Measurements from ENCODE around the gene NRXN3.

The NRXN3 gene

DNA sequence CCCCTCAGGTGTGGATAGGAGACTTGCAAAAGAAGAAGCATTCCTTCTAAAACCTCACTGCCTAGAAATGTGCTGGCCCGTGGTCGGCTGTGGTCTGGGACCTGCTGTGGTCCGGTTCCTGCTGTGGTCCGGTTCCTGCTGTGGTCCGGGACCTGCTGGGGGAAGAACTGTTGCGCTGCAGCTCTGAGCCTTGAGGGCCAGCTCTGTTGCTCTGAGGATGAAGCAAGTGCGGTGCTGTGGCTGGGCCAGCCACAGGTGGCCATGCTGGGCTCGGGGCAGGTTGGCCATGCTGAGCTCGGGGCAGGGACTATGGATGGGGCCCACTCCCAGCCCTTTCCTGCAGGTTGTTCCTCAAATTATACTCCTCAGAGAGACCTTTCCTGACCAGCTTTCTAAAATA, 5.2 kb downstream of the NRXN3 start:
- TF ChIP-seq, protein P1, sequence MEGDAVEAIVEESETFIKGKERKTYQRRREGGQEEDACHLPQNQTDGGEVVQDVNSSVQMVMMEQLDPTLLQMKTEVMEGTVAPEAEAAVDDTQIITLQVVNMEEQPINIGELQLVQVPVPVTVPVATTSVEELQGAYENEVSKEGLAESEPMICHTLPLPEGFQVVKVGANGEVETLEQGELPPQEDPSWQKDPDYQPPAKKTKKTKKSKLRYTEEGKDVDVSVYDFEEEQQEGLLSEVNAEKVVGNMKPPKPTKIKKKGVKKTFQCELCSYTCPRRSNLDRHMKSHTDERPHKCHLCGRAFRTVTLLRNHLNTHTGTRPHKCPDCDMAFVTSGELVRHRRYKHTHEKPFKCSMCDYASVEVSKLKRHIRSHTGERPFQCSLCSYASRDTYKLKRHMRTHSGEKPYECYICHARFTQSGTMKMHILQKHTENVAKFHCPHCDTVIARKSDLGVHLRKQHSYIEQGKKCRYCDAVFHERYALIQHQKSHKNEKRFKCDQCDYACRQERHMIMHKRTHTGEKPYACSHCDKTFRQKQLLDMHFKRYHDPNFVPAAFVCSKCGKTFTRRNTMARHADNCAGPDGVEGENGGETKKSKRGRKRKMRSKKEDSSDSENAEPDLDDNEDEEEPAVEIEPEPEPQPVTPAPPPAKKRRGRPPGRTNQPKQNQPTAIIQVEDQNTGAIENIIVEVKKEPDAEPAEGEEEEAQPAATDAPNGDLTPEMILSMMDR (IDR thresholded peaks at IDR 0.05; ENCODE audit: insufficient read depth, low read length, poor library complexity, severe bottlenecking) = no peak
- Histone ChIP-seq H3K36me3 (ENCODE audit: control insufficient read depth, insufficient read depth, low read length) (no peaks in the 10 kb centered on the region), H3K27me3 (replicated peaks; ENCODE audit: control insufficient read depth, insufficient read depth, low read length) (peaks cover 1% of the 10 kb centered on the region; the same call in 1 of the 2 replicates), H3K4me3 (replicated peaks; ENCODE audit: low read depth, low read length) (no peak overlapping the region)
- no peak for DNase-seq (ENCODE audit: extremely low read depth, insufficient read length)

DNA sequence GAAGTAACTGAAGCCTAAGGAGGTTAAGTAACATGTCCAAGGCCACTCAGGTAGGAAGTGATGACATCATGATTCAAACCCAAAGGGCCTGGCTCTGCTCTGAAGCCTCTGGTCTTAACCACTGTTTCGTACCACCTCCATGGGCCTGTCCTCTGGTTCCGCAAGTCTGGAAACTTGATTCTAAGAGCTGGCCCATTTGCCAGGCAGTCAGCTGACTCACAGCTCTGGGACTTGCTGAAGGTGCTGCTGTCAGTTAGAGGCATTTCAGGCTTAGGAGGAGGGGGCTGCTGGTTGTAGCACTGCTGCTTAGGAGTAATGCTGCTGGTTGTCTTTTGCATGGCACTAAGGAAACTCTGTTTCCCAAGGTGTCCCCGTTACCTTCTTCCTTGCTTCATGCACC, 7.9 kb downstream of the NRXN3 start:
- Histone ChIP-seq H3K4me3 (replicated peaks; ENCODE audit: low read depth, low read length) (no peak overlapping the region), H3K36me3 (ENCODE audit: control insufficient read depth, insufficient read depth, low read length) (no peaks in the 10 kb centered on the region), H3K27me3 (replicated peaks; ENCODE audit: control insufficient read depth, insufficient read depth, low read length) (0 out of 2 replicates have a peak, but pooled peaks cover 1% of the 10 kb centered on the region)
- TF ChIP-seq, protein P1 (IDR thresholded peaks at IDR 0.05; ENCODE audit: insufficient read depth, low read length, poor library complexity, severe bottlenecking) = no peak
- no peak for DNase-seq (ENCODE audit: extremely low read depth, insufficient read length)

DNA sequence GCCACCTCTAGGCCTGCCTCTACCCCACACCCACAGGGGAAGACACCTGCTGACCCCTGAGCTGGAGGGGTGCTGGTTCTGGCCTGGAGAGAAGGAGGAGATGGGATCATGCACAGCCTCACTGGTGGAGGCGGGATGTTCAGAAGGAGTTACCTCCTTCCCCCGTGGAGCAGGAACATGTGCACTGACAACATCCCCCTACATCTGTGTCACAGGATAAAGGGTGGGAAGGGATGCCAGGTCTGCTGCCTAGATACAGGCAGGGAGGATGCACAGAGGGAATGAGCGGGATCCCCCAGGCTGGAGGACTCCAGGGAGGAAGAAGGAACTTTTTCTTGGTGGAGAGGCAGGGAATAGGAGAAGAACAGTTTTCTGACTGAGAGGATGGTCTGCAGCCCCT, 8.8 kb downstream of the NRXN3 start:
- H3K36me3 ChIP-seq (ENCODE audit: control insufficient read depth, insufficient read depth, low read length) = no peaks in the 10 kb centered on the region
- DNase-seq (ENCODE audit: extremely low read depth, insufficient read length) = no peak
- H3K27me3 ChIP-seq (replicated peaks; ENCODE audit: control insufficient read depth, insufficient read depth, low read length) = 0 out of 2 replicates have a peak, but pooled peaks cover 1% of the 10 kb centered on the region
- no peak overlapping the region for H3K4me3 ChIP-seq (replicated peaks; ENCODE audit: low read depth, low read length)
- TF ChIP-seq, protein P1 (IDR thresholded peaks at IDR 0.05; ENCODE audit: insufficient read depth, low read length, poor library complexity, severe bottlenecking) = no peak

DNA sequence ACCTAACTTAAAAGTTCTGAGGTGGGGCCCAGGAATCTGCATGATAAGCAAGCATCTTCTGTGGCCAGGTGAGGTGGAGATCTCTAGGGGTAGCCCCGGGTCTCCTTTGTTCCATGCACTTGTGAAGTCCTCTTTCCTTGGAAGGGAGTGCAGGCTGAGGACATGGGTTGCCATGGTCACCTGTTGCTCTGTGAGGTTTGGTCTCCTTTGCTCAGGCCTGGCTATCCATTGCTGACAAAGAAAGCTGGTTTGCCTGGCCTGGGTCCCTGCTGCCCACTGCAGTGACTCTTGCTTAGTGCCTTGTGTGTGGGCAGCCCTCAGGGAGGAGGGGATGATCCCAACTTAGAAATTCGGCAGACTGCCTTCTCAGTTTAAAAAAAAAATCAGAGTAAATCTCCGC, 11.1 kb downstream of the NRXN3 start:
- TF ChIP-seq, protein P1 (IDR thresholded peaks at IDR 0.05; ENCODE audit: insufficient read depth, low read length, poor library complexity, severe bottlenecking) = no peak
- Histone ChIP-seq H3K4me3 (replicated peaks; ENCODE audit: low read depth, low read length) (no peak overlapping the region), H3K36me3 (ENCODE audit: control insufficient read depth, insufficient read depth, low read length) (no peaks in the 10 kb centered on the region), H3K27me3 (replicated peaks; ENCODE audit: control insufficient read depth, insufficient read depth, low read length) (peaks cover 3% of the 10 kb centered on the region; the same call in 1 of the 2 replicates)
- no peak for DNase-seq (ENCODE audit: extremely low read depth, insufficient read length)

DNA sequence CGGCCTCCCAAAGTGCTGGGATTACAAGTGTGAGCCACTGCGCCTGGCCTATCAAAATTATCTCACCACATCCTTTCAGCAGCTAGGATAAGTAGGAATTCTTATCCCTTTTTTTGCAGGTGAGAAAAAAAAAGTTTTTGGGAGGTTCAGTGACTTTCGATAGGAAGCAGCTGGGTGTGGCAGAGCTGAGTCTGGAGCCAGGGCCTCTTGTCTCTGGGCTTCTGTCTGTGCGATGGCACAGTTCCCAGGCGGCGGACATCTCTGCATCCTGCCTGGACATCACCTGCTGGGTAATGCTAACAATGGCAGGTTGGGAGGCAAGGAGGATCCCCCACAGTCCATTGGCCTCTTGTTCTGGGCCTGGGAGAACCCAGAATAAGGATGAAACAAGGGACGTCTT, 12.5 kb downstream of the NRXN3 start:
- no peak for DNase-seq (ENCODE audit: extremely low read depth, insufficient read length)
- H3K27me3 ChIP-seq (replicated peaks; ENCODE audit: control insufficient read depth, insufficient read depth, low read length) = peaks cover 3% of the 10 kb centered on the region; the same call in 1 of the 2 replicates
- H3K36me3 ChIP-seq (ENCODE audit: control insufficient read depth, insufficient read depth, low read length) = no peaks in the 10 kb centered on the region

More for the DNA sequence above, 12.5 kb downstream of the NRXN3 start:
- TF ChIP-seq, protein P1 (IDR thresholded peaks at IDR 0.05; ENCODE audit: insufficient read depth, low read length, poor library complexity, severe bottlenecking) = no peak
- no peak overlapping the region for H3K4me3 ChIP-seq (replicated peaks; ENCODE audit: low read depth, low read length)

Data from GM06990 (cell line).